Activated CD4-positive, alpha-beta T cell treated with anti-CD3 and anti-CD28 coated beads, Interleukin-2, amount 50 U/mL, for 1 hour (primary cell): ENCODE results near the gene NAT8L.

Source experiments
- DNase-seq: peaks from one replicate; pipeline ENCODE4 v3.0.0-alpha.2; 2020

Gene NAT8L

DNA sequence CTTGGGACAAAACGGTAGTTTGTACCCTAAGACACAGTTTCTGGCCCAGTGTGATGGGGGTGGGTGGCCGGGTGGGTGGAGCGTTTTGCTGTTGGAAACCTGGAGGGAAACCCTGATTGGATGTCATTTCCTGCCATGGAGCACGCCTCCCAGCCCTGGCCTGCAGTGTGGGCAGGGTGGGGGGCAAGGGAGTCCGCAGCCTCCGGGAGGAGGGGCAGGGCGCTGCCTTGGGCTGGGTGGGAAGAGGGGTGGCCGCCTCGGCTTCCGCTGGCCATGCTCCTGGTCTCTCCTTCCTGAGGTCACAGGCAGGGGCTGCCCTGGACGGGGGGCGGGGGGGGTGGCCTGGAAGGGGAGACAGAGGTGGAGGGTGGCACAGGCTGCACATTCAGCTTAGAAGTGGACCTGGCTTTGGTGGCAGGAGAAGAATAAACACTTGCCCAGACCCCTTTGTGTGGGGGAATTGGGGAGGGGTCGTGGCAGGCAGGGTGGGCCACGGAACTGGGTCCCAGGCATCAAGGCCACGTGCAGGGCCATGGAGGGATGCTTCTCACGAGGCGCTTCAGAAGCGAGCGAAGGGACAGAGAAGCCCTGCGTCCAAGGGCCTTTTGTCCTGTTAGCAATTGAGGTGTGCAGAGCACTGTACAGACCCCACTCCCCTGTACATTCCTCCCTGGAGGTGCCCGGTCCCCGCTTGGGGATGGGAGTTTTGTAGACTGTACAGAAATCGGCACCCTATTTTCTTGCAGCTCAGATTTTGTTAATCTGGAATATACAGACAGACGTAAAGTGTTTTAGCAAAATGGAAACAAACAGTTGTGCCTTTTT is 6.2 kb downstream of the NAT8L start:
- DNase-seq = no peak

DNA sequence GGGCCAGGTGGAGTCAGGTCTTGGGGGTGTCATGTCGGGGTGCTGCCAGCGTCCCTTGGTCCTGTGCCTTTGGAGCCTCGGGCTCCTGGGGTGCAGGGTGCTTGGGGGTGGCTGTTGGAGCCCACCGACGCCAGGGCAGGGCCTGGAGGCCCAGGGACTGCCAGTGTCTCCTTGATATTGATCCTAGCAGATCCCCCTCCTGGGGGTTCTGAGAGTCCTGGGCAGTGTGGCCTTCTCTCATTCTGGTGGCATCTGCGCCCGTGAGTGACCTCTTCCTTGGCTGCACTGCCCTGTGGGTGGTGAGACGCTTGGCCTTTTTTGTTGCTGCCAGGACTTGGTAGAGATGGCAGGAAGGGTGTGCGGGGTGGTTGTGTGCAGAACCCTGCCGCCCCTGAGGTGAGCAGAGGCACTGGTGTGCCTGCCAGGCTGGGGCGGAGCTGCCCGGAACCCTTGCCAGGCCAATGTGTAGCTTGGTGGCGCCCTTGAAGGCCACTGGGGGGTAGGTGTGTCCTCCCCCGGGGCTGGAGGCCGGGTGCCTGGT is 7.0 kb downstream of the NAT8L start:
- DNase-seq = no peak

DNA sequence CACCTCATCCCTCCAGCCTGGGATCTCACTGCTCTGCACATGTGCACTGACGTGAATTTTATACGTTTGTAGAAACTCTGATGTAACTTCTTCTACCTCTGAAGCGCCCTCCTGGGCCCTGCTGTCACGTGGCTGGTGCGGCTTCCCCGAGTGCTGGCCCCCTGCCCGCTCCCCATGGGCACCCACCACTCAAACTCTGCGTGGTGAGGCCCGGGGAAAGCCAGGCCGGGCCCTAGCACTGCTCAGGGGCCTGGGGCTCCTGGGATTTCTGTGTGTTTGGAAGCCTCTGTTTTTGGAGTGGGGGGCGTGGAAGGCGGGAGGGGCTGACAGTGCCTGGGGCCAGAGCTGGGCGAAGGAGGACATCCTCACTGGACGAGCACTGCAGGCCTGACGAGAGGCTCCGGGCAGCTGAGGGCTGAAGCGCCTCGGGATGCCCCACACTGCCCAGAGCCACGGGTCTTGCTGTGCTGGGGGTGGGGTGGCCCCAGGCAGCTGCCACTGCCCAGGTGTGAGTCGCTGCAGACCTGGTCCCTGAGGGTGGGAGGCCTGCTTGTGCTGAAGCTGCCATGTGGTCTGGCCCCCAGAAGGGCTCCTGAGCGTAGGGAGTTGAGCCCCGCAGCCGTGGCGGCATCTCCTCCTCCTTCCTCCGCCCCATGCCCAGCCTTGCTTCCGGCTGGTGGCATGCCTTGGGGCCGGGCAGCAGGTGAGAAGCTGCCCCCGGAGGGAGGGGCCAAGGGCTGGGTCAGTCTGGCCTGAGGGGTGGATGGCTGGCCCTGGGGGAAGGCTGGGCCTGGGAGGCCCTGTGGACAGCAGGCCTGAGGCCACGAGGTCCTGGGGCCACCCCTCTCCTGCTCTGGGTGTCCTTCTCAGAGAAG is 7.7 kb downstream of the NAT8L start:
- no peak for DNase-seq

DNA sequence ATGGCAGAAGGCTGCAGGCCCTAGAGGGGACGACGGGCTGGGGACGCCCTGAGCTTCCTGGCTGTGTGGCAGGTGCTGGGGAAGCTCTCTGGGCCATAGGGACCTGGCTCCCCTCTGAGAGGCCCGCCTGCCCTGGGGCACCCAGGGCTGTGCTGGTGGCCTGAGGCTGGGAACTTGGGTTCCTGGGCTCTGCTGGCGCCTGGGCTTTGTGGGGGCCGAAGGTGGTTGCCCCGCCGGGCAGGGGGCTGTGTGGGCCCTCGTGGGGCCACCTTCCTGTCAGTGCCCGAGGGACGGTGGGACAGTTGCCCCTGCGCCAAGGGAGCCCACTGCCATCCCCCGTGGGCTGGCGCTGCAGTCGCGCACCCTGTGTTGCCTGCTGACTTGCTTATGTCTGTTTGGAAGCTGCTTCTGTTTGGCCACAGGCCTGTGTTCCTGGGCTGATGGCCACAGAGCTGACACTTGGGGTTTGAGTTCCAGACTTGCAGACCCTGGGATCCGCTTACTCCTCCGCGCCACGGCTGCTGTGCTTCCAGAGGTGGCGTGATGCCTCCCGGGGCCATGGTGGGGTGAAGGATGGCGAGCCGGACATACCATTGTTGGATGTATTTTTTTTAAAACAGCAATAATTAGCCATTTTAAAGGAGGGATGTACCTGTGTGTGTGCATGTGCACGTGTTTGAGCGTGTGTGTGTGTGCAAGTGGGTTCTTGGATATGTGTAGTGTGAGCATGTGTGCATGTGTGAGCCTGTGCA is 8.5 kb downstream of the NAT8L start:
- DNase-seq = no peak

DNA sequence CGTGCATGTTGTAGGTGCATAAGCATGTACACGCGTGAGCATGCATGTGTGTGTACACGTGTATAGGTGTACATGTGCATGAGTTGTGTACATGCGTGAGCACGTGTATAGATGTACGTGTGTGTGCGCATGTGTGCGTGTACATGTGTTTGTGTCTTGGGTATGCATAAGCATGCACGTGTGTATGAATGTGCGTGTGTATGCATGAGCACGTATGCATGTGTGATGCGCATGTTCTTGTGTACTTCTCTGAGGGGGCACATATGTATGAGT is 9.0 kb downstream of the NAT8L start:
- DNase-seq = no peak

DNA sequence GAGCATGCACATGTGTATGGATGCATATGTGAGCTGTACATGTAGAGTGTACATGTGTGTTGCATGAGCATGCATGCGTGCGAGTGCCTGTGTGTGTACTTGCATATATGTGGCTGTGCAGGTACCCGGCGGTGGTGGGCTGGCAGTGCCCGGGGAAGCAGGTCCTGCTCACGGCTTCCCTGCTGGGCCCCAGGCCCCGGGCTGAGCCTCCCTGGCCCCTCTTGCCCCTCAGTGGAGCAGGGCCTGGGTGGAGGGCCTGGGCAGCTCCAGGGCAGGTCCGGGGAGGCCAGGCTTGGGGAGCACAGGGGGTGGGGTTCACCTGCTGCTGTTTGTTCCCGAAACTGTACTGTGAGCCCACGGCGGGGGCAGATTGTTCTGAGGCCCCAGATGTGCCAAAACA is 9.4 kb downstream of the NAT8L start:
- DNase-seq = no peak

DNA sequence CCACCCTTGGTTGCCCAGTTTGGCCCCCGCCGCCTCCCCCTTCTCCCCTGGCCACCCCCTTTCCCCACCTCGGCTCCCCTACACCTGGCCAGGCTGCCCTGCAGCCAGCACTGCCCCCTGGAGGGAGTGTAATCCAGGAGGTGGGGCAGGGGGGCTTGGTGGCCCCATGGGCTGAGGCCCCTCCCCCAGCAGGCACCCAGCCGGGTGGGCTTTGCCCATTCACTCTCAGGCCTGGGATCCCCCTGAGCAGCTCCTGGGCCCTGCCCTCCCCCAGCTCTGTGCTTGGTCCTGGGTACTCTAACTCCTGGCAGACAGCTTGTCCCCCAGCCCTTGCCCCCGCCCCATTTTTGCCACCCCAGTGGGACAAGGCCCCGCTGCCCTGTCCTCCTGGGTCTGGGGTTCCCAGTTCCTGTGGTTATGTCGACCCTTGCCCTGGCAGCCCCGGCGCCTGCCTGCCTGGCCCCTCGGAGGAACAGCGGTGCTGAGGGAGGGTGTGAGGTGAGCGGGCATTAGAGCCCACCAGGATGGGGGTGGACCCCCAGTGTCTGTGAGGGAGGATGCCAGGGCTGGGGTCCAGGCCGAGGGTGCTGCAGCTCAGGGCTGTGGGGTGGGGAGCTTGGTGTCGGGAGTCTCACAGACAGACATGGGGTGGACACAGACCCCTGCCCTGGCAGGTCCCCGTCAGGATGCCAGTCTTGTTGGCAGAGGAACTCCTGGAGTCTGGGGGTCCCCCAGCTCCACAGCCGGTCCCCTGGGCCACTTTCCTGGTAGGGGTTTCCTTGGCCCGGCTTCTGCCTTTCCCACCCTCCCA is 10.2 kb downstream of the NAT8L start:
- no peak for DNase-seq

DNA sequence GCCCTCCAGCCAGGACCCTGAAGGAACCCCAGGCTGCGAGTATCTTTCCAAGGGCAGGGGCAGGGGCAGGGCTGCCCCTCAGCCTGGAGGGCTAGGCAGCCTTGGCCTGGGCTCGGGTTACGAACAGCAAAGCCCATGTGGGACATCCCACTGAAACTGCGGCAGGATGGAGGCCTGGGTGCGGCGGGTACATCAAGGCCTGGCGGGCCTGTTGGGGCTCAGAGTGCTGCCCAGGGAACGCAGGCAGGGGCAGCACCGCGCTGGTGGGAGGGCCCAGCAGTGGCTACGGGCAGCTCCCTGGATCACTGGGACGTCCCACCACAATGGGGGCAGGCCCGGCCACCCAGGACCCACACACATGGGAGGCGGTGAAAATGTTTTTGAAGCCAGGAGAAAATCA is 10.9 kb downstream of the NAT8L start:
- DNase-seq = no peak

DNA sequence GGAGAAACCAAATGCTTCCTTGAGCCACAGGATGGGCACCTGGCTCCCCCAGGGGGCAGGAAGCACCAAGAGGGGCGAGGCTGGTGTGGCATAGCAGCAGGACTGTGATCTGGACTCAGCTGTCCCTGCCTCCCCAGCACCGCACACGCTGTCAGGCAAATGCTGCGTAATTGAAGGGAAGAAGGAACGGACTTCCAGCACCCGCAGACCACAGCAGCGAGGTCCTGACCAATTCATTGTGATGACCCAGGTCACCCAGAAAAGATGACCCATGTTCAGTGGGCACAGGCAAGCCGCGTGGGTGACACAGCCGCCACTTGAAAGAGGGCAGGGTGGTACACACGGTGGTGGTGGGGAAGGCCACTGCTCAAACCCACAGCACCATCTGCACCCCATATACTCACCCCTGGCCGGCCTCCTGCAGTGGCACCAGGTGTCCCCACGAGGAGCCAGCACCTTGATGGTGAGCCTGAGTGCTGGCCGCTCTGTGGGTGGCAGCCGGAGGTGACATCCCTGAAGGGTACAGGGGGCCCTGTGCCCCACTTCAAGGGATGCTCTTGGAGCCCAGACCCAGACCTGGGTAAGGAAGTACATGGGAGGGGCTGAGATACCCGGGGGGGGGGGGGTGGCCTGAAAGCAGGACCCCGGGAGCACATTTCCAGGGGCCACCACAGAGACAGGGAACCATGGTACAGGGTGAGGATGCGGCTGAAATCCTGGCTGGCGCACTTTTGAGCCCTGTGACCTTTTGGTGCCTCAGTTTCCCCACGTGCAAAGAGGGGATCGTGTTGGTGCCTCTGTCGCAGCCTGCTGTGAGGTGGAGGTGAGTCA is 11.5 kb downstream of the NAT8L start:
- no peak for DNase-seq

DNA sequence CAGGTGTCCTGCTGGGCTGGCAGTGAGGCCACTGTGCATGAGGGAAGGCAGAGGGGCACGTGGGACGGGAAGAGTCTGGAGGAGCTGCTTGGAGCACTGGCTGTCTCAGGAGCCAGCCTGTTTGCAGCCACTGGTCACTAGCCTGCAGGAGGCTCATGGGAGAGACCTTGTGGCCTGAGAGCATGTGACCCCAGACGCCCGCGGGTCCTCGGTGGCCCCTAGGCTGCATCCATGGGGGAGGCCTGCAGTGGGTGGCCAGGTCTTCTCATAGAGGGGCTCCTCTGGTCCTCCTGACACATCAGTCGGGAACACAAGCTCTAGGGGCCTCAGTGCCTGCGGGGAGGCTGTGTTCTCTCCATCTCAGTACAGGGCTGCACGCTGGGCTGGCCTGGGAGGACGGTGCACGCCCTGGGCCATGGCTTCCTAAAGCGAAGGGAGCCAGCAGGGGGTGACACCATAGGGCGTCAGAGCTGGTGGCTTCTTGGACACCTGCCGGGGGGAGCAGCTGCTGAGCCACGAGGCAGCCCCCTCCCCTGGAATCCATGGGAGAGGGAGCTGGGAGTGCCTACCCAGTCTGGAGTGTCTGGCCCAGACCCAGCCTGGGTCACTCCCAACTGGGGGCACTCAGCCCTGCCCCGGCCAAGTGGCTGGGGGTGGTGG is 12.3 kb downstream of the NAT8L start:
- no peak for DNase-seq

DNA sequence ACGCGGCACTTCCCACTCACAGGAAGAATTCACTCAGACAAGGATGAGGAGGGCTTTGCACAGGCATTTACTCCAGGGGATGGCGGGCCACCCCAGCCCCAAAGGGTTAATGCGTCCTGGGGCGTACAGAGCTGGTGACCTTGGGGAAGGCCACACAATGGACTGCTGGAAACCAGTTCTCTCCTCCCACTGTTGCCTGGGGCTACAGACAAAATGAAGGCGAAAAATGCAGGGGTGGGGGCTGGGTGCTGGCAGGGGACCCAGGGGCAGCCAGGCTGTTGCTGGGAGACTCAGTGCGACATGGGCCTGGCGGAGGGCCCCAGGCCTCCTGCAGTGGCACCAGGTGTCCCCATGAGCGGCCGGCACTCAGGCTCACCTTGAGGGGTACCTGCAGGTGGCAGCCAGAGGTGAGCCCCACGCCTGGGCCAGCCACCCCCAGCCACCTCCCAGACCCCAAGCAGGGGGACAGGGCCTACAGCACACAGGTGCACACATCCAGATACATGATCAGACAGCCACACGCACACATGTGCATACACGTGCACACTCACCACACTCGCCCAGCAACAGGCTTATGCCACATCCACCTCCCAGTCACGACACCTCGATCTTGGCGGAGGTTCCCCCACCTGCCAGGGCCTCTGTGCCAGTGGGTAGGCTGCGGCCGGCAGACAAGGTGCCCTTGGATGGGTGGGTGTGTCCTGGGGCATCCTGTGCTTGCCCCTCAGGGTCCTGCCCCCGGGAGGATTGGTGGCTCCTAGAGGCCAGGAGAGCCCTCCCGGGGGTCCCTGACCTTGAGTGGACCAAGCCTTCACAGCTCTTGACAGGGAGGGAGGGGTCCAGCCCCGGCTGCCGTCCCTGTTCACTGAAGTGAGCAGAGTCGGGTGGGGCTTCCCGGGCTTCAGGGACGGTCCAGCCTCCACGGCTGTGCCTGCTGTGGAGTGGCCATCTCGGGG is 13.1 kb downstream of the NAT8L start:
- no peak for DNase-seq

DNA sequence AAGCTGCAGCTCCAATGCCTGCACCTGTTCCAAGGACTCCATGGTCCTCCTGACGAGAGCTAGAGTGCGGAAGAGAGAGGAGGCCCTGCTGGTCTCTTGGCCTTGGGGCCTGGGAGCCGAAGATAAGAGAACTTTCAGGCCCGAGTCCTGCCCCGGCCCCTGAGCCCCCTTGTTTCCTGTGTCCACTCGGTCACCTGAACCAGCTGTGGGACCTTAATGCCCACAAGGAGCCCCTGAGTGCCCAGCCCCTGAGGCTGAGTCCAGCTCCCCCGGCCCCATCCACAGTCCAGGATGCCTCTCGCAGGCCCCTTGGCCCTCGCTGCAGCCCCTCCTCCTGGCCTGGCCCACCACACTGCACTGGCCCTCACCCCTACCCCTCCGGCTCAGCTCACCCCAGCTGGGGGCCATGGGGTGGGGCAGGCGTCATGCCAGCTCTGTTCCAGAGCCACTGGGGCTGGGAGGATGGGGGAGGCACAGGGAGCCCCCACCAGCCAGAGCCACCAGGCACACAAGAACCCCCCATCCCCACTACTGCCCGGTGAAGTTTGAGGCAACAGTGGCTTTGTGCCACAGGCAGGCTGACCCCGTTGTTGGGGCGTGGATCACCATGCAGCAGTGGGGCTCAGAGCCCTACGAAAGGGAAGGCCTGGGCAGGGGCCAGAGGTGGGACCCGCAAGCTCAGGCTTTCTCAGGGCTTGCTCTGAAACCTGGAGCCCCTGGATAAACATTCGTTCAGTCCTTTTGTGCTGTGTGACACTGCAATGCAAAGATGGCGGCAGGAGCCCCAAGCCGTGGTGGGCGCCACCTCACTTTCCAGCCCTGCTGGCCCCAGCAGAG is 14.1 kb downstream of the NAT8L start:
- DNase-seq = no peak

DNA sequence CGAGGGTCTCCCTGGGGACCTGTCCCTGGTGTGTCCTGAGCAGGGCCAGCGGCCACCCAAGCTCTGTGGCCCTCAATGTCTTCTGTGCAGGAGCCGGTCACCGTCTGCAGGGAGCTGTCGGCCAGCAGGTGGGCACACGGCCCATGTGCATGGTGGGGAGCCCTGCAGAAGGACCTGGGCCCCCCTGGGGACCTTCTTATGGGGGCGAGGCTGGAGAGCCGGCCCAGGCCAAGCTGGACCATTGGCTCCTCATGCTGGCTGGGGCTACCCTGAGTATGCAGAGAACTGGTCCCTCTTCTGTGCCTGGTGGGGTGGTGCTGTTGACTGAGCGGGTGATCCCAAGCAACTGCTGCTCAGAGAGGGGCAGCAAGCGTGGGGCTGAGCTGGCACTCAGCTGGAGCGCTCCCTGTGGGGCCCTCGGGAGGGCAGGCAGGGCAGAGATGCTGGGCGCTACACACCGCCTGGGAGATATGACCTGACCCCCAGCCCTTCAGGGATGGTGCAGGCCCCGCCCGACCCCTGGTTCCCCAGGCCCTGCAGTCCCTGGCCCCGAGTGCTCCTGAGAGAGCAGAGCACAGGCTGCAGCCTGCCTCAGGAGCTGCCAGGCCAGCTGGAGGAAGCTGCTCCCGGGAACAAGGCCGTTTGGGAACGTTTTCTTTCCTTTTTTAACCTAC is 14.8 kb downstream of the NAT8L start:
- DNase-seq = no peak

DNA sequence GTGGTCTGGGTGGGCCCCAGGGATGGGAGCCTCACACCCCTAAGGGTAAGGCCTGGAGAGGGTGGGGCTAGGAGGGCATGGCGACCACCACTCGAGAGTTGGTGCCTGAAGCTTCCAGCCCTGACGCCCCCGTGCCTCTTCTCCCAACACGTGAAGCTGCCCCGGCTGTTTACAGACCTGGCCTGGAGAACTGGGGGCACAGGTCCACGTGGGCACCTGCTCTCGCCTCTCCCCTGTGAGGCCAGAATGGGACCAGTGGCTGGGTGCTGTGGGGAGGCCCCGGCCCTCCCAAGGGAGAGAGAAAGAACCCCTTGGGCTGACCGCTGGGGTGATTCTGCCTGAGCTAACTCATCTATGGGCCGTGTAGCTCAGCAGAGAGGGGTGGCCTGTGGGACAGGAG is 15.5 kb downstream of the NAT8L start:
- no peak for DNase-seq

DNA sequence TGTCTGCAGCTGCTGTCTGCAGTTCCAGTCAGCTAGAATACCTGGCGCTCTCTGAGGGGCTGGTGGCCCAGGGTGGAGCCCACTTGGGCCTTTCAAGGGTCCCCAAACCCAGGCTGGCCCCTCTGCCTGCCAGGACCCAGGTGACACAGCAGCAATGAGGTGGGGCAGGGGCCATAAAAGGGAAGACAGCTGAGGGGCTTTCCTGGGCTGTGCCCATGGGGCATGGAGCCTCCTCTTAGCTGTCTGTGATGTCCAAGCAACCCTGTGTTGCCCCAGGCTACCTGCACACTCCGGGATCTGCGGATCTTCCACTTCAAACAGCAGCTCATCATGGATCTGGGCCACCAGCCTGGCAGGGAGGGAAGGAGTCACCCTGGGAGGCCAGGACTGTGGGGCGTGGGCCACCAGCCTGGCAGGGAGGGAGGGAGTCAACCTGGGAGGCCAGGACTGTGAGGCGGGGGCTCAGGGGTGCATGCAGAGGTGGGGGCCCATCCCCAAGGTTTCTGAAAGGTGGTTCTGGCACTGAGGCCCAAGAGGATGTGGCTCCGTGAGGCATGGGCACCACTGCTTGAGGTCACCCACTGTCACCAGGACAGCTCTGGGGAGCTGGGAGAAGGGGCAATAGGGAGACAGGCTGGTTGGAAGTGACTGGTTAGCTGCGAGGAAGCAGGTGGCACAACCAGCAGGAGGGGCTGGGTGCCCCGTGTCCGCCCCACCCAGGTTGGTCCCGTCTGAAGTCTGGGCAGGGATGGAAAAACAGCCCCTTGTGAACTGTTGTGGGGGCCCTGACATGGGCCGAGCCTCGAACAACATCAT is 16.3 kb downstream of the NAT8L start:
- DNase-seq = no peak

DNA sequence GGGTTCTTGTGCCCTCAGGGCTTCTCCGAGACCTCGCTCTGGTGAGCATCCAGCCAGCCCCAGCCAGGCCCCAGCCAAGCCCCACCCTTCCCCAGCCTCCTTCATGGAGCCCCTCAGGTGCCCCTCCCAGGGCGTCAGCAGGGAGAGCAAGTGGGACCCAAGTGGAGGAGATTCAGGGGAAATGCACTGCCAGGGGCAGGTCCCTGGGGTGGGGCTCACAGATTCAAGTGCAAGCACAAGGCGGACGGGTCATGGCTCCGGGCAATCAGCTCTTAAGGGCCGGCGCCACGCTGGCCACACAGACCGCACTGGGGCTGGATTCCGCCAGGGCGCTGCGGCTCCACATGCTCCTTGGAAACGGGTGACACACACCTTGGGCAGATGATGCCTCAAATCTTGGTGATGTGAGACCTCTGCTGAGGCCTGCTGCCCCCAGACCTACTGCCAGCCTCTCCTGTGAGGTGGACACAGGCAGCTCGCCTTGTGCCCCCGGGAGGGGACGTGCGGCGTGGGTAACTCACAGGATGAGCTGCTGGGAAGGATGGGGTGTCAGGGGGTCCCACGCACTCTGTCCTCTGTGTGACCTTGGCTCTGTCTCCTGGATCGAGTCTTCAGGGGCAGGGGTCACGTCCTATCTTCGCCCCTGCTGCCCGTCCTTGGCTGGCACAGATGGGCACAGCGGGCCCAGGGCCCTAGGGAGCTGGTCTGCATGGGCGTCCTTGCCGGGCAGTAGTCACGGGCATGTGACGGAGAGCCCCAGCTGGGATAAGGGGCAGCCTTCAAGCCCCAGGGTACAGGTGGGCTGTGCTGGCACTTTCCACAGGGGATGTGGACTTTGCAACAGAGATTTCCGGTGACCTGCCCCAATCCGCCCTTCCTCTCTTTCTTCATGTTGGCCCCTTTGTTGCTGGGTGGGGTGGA is 17.1 kb downstream of the NAT8L start:
- DNase-seq = no peak
